HEK293 (cell line): ENCODE data around the gene KRCC1.

Source experiments
- GLI2 ChIP-seq: fragments of 450-650 bp; formaldehyde crosslinking; IDR thresholded peaks from 2 replicates; pipeline ENCODE4; 2017; ENCODE audit warnings: missing biosample characterization, missing genetic modification characterization, low read depth, borderline replicate concordance
- ZIC2 ChIP-seq: fragments of 450-650 bp; formaldehyde crosslinking; IDR thresholded peaks from 2 replicates; pipeline ENCODE4 v1.5.1; 2016; ENCODE audit warnings: missing biosample characterization, missing genetic modification characterization

DNA sequence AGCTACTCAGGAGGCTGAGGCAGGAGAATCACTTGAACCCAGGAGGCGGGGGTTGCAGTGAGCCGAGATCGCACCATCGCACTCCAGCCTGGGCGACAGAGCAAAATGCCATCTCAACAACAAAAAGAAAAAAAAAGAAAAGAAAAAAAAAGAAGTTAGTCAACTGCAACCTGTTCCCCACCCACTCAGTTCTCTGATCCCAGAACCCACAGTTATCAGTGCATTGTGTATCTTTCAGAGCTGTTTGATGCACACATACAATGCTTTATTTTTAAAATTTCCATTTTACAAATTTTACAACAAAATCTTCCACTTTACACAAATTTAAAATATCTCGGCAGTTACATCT is 53.2 kb downstream of the KRCC1 start:
- TF ChIP-seq ZIC2 (tag by site-specific recombination) (no peak), GLI2 (no peak)
